Anterior cingulate cortex (tissue), 58 donors: Measurements from ENCODE around the gene TIMM22.
"Not testable (repeated sequence)": the region's sequence is repeated elsewhere in the genome, so short reads cannot be mapped to it uniquely, and the experiment has no call there.

Source experiments
- DNase-seq, 58 donors: peaks; one replicate each; lab custom pipeline; 2025; lab: John Stamatoyannopoulos, UW

TIMM22 gene

GRCh38 chr17:1035546-1036170, 38.7 kb downstream of the TIMM22 start:
- no peak for DNase-seq

DNA sequence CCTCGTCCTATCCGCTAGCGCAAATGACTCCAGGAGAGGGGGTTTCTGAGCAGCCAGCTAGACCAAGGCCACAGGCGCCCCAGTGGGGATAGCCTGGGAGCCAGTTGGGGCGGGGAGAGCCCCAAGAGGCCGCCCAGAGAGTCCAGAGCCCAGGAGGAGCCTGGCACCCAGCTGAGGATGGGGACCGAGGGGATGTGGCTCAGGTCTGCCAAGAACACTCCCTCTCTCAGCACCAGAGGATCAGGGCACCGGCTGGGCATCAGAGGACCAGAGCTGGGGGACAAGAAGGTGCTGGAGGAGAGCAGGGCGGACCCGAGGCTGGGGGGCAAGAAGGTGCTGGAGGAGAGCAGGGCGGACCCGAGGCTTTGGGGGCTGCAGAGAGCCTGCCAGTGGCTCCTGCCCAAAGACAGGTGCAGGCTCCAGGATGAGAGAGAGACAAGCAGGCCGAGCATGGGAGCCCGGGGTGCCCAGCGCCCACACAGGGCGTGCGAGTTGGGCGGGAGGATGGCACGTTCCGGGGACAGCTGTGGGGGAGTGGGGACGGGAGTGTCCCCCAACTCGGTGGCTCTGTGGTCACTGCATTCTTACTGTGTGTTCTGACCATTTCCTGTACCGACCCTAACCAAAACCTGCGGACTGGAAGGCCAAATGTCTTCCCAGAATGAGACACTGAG, 39.4 kb downstream of the TIMM22 start:
- no peak for DNase-seq

DNA sequence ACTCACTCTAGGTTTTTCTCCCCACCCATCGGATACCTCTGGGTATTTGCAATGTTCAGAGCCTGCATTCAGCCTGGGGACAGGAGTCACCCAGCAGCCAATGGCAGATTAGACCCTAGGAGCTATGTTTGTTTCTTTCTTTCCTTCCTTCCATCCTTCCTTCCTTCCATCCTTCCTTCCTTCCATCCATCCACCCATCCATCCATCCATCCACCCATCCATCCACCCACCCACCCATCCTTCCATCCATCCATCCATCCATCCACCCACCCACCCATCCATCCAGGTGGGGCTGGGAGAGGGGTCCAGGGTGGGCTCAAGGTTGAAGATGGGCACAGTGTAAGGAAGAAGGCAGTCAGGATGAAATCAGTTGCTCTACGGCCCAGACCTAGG, 39.9 kb downstream of the TIMM22 start:
- DNase-seq, result no peak

GRCh38 chr17:1037238-1037879, 40.4 kb downstream of the TIMM22 start:
- DNase-seq, result peak in 1 of 58 donors; percentile 22

DNA sequence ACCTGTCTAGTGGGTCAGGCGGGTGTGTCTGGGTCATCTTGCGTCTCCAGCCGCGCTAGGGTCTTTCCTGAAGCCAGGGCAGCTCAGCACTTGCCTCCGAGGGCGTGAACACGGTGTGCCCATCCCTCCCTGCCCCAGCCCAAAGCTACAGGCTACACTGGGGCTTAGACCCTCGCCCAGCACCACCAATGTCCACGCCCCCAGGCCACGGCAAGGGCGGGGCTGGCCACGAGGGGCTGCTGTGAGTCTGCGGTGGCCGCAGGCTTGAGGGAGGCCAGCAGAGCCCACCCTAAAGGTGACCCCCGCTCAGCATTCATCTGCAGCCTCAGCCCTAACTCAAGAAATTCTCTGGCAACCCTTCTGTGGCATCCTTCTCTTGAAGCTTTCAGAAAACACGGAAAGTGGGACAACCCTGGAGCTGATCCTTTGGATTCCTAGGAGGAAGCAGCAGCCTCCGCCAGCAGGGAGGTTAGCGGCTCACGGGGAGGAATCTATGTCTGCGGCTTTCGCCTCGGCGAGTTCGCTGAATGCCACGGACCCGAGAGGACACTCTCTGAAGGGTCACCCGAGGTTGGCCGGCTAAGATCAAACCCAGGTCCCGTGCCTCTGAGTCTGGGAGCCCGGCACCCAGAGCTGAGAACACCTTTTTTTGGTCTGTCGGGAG, 41.7 kb downstream of the TIMM22 start:
- peak in 3 of 58 donors; percentile 28 to 53 (median 32) for DNase-seq

GRCh38 chr17:1039123-1039507, 42.2 kb downstream of the TIMM22 start:
- DNase-seq, result no peak

GRCh38 chr17:1039511-1040215, 42.7 kb downstream of the TIMM22 start:
- peak in 43 of 58 donors; percentile 27 to 73 (median 47) for DNase-seq

GRCh38 chr17:1040216-1040600, 43.3 kb downstream of the TIMM22 start:
- peak in 28 of 58 donors; percentile 13 to 50 (median 34) for DNase-seq

GRCh38 chr17:1041746-1042145, 44.8 kb downstream of the TIMM22 start:
- DNase-seq, result no peak

- DNase-seq, result no peak
Measured at GRCh38 chr17:1042486-1042885, 45.6 kb downstream of the TIMM22 start.

DNA sequence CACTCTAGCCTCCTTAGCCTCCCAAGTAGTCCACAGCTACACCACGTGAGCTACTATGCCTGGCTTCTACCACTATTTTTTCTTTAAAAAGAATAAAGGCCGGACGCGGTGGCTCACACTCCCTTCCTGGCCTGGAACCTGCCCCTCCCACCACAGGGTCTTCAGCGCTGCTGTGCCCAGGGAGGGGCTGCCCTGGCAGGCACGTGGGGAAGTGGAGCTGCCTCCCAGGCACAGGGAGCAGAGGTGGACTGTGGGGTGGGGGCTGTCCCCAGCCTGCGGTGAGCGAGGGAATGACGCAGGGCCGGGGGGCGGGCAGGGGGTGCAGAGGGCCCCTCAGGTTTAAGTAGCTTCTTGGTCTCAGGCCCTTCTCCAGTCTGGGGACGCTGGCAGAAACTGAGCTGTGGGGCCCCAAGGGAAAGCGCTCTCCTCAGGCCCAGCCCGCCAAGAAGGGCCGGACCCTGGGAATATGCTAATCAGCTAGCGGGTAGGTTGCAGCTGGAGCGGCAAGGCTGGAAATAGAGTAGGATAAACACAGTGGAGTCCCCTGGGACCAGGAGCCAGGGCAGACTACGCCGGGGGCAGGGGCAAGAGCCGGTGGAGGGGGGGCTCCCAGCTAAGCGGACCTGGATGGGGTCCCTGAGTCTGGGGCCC, 46.8 kb downstream of the TIMM22 start:
- DNase-seq, result peak in 7 of 58 donors; percentile 21 to 54 (median 38)

DNA sequence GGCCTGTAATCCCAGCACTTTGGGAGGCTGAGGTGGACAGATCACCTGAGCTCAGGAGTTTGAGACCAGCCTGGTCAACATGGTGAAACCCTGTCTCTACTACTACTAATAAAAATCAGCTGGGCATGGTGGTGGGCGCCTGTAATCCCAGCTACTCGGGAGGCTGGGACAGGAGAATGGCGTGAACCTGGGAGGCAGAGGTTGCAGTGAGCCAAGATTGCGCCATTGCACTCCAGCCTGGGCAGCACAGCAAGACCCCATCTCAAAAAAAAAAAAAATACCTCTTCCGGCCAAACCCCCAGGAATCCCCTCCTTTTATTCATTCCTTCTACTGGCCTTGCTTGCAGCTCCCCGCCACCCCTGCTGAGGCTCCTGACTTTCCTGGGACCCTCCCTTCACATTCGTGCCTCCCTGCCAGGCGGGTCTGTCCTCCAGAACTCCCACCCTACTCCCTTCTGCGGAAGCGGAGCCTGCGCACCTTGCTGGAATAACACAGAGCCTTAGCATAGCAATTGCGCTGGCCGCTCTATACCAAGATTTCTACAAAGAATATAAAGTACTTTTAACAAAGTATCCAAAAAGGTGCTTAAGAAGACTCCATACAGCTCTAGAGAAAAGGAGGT, 47.6 kb downstream of the TIMM22 start:
- not testable (repeated sequence) for DNase-seq

GRCh38 chr17:1045456-1045855, 48.5 kb downstream of the TIMM22 start:
- DNase-seq, result no peak

DNA sequence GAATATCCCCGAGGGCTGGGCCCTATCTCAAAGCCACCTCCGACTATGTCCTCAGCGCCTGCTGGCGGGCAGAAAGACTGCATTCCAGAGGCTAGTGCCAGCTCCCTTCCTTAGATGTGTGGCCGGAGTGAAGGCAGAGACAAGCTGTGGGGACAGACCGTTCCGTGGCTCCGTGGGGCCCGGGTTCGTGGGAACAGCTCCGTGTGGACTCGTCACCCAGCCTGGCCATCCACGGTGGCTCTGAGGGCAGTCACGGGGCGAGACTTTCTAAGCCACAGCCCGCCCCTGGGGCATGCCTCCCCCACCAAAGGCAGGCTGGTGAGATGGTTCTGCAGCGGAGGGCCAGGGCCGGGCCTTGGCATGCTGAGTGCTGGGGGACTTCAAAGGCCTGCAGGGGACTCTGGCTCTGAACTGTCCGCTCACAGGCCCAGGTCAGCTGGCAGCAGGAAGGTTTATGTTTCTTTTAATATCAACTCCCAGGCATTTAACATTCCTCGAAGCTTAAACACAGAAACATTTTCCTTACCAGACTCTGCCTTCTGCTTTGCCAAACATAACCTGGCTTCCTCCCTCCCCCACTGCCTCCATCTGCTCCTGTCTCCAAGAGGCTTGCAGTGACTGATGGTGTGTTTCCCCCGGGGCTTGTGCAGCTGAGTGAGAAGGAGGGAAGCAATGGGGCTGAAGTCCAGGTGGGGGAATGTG, 50.4 kb downstream of the TIMM22 start:
- peak in 19 of 58 donors; percentile 10 to 72 (median 36) for DNase-seq

DNA sequence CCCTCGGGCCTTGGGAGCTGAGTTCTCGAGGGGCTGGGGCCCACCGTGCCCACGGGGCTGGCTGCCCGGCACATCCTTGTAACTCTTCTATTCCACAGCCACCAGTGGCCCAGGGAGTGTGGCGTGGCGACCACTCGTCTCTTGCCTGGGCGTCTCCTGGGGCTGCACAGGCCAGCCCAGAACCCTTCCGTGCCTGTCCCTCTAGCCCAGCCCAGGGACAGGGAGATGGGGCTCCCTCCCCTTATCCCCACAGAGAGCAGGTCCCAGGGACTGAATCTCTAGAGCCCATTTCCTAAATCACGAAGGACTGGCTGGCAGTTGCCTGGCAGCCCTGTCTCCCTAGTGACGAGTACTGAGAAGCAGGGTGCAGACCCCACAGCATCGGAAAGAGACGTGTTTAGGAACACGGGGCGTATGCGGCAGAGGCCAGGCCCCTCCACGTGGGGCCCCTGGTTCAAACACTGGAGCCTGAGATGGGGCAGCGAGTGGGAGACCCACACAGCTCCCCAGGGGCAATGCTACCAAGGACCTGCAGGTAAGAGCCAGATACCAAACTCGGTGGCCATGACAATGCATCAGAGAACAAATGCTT, 51.0 kb downstream of the TIMM22 start:
- DNase-seq, result no peak

GRCh38 chr17:1048516-1049115, 51.7 kb downstream of the TIMM22 start:
- not testable (repeated sequence) for DNase-seq

GRCh38 chr17:1049446-1050225, 52.7 kb downstream of the TIMM22 start:
- no peak for DNase-seq
